GM23248 (cell line): ENCODE measurements around the gene SYNE1.
"Not testable (repeated sequence)": the region's sequence is repeated elsewhere in the genome, so short reads cannot be mapped to it uniquely, and the experiment has no call there.

Source experiments
- EZH2 ChIP-seq: fragments of 200-600 bp; sonication (generic); IDR thresholded peaks from 2 replicates; pipeline ENCODE4 v1.6.1; 2018; ENCODE audit warnings: antibody characterized with exemption, mild to moderate bottlenecking; ENCODE audit not compliant: insufficient read depth, poor library complexity, severe bottlenecking
- EZH2phosphoT487 ChIP-seq: fragments of 200-600 bp; sonication (generic); IDR thresholded peaks from 2 replicates; pipeline ENCODE4 v1.6.1; 2018; ENCODE audit warnings: antibody characterized with exemption, moderate library complexity, mild to moderate bottlenecking, low read depth; ENCODE audit not compliant: insufficient read depth

- TF ChIP-seq EZH2phosphoT487, EZH2: not testable (repeated sequence)
These were observed 309.0 kb downstream of the SYNE1 start for GRCh38 chr6:152328200-152328599.
